ENCODE data around the gene ARMH4. TPM values are rescaled to one million over a fixed set of nuclear protein-coding genes. Genes with fewer than 3 reads are reported as not detected.

Gene ARMH4
- total RNA-seq, 1 experiment from 2014 or later, result 42.6 TPM

DNA sequence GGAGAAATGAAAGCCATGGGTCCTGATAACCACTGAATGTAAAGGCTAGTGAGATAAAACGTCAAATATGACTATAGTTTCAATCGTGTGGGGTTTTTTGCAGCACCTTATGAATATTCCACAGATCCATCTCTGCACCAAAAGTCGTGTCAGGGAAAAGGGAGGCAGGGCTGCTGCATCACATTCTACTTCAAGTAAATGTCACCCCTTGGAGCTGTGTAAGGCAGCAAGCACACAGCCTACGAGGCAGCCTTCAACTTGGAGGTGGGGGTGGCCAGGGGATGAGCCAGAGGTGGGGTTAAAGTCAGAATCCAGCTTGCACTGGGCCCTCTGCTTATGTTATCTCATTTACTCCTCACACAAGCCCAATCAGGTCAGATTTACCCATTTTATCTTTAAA, 90.4 kb downstream of the ARMH4 start:
- no CpG with 5 or more reads among the region's 4 CpGs for WGBS (ENCODE audit: extremely low coverage, insufficient read length, low lambda C conversion rate)
- H3K27ac ChIP-seq (ENCODE audit: insufficient read length, low read depth, low read length), result no peak overlapping the region
- no peak overlapping the region for H2BK20ac ChIP-seq (ENCODE audit: low read depth, low read length, poor library complexity, severe bottlenecking)
- no peak overlapping the region for H2BK12ac ChIP-seq (ENCODE audit: insufficient read length, low read depth, low read length)
- no peak overlapping the region for H3K14ac ChIP-seq (ENCODE audit: insufficient read depth, low read length)
- Mint-ChIP-seq H3K4me3 (no peak overlapping the region), H3K9me3 (no peaks in the 10 kb centered on the region), H3K4me1 (peaks cover 7 to 15% of the 10 kb centered on the region in 2 experiments), H3K36me3 (ENCODE audit: insufficient read depth in 1 of 3, low read depth in 3 of 3) (no peaks in the 10 kb centered on the region), H3K27ac (no peak overlapping the region), H3K27me3 (ENCODE audit: low read depth) (no peaks in the 10 kb centered on the region)
- no peaks in the 10 kb centered on the region for H3K27me3 ChIP-seq (ENCODE audit: insufficient read depth, low read length)
- H3K18ac ChIP-seq (ENCODE audit: insufficient read length, low read depth, low read length), result no peak overlapping the region
- no peak overlapping the region for H2BK15ac ChIP-seq (ENCODE audit: low read depth, low read length)
- H4K5ac ChIP-seq (ENCODE audit: insufficient read length, low read depth, low read length), result no peak overlapping the region
- no peak overlapping the region for H3K23ac ChIP-seq (ENCODE audit: insufficient read length, low read depth, low read length)
- H3K4ac ChIP-seq (ENCODE audit: low read depth, low read length), result no peak overlapping the region
- no peaks in the 10 kb centered on the region for H3K9me3 ChIP-seq (ENCODE audit: control insufficient read depth, low read depth, low read length)
- H2BK5ac ChIP-seq (ENCODE audit: insufficient read length, low read length), result no peak overlapping the region
- no peak overlapping the region for H3K4me2 ChIP-seq (ENCODE audit: insufficient read depth, insufficient read length, low read length)
- H3K9ac ChIP-seq (ENCODE audit: extremely low read depth, insufficient read length, low read length), result no peak overlapping the region
- H4K91ac ChIP-seq (ENCODE audit: insufficient read length, low read depth, low read length), result no peak overlapping the region
- no peak overlapping the region for H3K56ac ChIP-seq (ENCODE audit: insufficient read length, low read depth, low read length)
- DNase-seq, result no peak
- H4K20me1 ChIP-seq (ENCODE audit: control insufficient read depth, insufficient read depth, insufficient read length), result no peaks in the 10 kb centered on the region
- no peak overlapping the region for H4K8ac ChIP-seq (replicated peaks; ENCODE audit: insufficient read length, low read depth, low read length)
- H2AFZ ChIP-seq (ENCODE audit: low read length), result no peak overlapping the region
- H3K4me1 ChIP-seq (ENCODE audit: insufficient read depth, low read length), result no peaks in the 10 kb centered on the region
- no peak overlapping the region for H2AK5ac ChIP-seq (ENCODE audit: insufficient read length, low read length)
- no peaks in the 10 kb centered on the region for H3K79me1 ChIP-seq (ENCODE audit: insufficient read depth, low read depth, low read length, poor library complexity, severe bottlenecking)
- H3K79me2 ChIP-seq (ENCODE audit: insufficient read depth, low read length), result no peaks in the 10 kb centered on the region
- no peaks in the 10 kb centered on the region for H3K23me2 ChIP-seq (ENCODE audit: insufficient read length, low read depth, low read length, poor library complexity, severe bottlenecking)
- TF ChIP-seq, protein P1, sequence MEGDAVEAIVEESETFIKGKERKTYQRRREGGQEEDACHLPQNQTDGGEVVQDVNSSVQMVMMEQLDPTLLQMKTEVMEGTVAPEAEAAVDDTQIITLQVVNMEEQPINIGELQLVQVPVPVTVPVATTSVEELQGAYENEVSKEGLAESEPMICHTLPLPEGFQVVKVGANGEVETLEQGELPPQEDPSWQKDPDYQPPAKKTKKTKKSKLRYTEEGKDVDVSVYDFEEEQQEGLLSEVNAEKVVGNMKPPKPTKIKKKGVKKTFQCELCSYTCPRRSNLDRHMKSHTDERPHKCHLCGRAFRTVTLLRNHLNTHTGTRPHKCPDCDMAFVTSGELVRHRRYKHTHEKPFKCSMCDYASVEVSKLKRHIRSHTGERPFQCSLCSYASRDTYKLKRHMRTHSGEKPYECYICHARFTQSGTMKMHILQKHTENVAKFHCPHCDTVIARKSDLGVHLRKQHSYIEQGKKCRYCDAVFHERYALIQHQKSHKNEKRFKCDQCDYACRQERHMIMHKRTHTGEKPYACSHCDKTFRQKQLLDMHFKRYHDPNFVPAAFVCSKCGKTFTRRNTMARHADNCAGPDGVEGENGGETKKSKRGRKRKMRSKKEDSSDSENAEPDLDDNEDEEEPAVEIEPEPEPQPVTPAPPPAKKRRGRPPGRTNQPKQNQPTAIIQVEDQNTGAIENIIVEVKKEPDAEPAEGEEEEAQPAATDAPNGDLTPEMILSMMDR (conservative IDR thresholded peaks at IDR 0.05), result no peak
- H3T11ph ChIP-seq (ENCODE audit: low read length), result no peak overlapping the region
- no peak overlapping the region for H2BK120ac ChIP-seq (ENCODE audit: low read depth, low read length, poor library complexity, severe bottlenecking)

Data from H9 (cell line).